Myocyte (in vitro differentiated cells): ENCODE data around the gene PAK1. TPM values are rescaled to one million over a fixed set of nuclear protein-coding genes. Genes with fewer than 3 reads are reported as not detected.
"Not testable (repeated sequence)": the region's sequence is repeated elsewhere in the genome, so short reads cannot be mapped to it uniquely, and the experiment has no call there.

Experiments
- DNase-seq: peaks from one replicate; pipeline ENCODE4 v3.0.0-alpha.2; 2012; ENCODE audit warnings: low read depth
- polyA plus RNA-seq: library from polyadenylated mRNA; unstranded; fragments of >200 nt; gene quantifications from one replicate; pipeline ENCODE4 v1.2.1, GENCODE V29; 2012; ENCODE audit warnings: missing spikeins
- total RNA-seq: library from RNA; depleted of rRNA; stranded (reverse); fragments of >200 nt; gene quantifications from 2 replicates; pipeline ENCODE4 v1.2.3, GENCODE V29; 2014

Gene PAK1
- total RNA-seq: 38.5 and 54.3 TPM in 2 replicates
- 15.3 TPM for polyA plus RNA-seq

GRCh38 chr11:77473801-77474683 is at the start of gene PAK1:
Gene PAK1, minus strand, starts transcription at chr11:77474094. Its CDS starts 81,574 bp downstream, at chr11:77392520.
- DNase-seq: peak; percentile 77

- no peak for DNase-seq
These were observed 48.3 kb upstream of the PAK1 start for GRCh38 chr11:77522215-77522614.

- no peak for DNase-seq
These were observed 46.0 kb upstream of the PAK1 start for GRCh38 chr11:77519847-77520246.

GRCh38 chr11:77518471-77518870 is 44.6 kb upstream of the PAK1 start:
- no peak for DNase-seq

GRCh38 chr11:77517753-77518152 is 43.9 kb upstream of the PAK1 start:
- DNase-seq: no peak

- no peak for DNase-seq
These were observed 43.3 kb upstream of the PAK1 start for GRCh38 chr11:77517226-77517625.

- no peak for DNase-seq
These were observed 41.6 kb upstream of the PAK1 start for GRCh38 chr11:77515483-77515882.

- no peak for DNase-seq
These were observed 41.2 kb upstream of the PAK1 start for GRCh38 chr11:77515063-77515462.

- no peak for DNase-seq
These were observed 38.2 kb upstream of the PAK1 start for GRCh38 chr11:77512092-77512491.

- no peak for DNase-seq
These were observed 37.0 kb upstream of the PAK1 start for GRCh38 chr11:77510851-77511250.

GRCh38 chr11:77510095-77510494 is 36.2 kb upstream of the PAK1 start:
- DNase-seq: no peak

- DNase-seq: no peak
These were observed 34.1 kb upstream of the PAK1 start for GRCh38 chr11:77508019-77508418.

- no peak for DNase-seq
These were observed 33.0 kb upstream of the PAK1 start for GRCh38 chr11:77506857-77507256.

GRCh38 chr11:77505956-77506355 is 32.1 kb upstream of the PAK1 start:
- no peak for DNase-seq

- DNase-seq: peak; percentile 94
These were observed 29.1 kb upstream of the PAK1 start for GRCh38 chr11:77503006-77503405.

GRCh38 chr11:77502346-77502905 is 28.5 kb upstream of the PAK1 start:
- DNase-seq: peak; percentile 96

- DNase-seq: no peak
These were observed 27.9 kb upstream of the PAK1 start for GRCh38 chr11:77501758-77502157.

GRCh38 chr11:77497368-77497767 is 23.5 kb upstream of the PAK1 start:
- DNase-seq: peak; percentile 93

GRCh38 chr11:77495526-77495925 is 21.6 kb upstream of the PAK1 start:
- DNase-seq: no peak

GRCh38 chr11:77490035-77490434 is 16.1 kb upstream of the PAK1 start:
- not testable (repeated sequence) for DNase-seq

GRCh38 chr11:77487790-77488189 is 13.9 kb upstream of the PAK1 start:
- DNase-seq: no peak

- no peak for DNase-seq
These were observed 6.0 kb upstream of the PAK1 start for GRCh38 chr11:77479746-77480352.
